ENCODE results near the gene NCKAP5.

DNA sequence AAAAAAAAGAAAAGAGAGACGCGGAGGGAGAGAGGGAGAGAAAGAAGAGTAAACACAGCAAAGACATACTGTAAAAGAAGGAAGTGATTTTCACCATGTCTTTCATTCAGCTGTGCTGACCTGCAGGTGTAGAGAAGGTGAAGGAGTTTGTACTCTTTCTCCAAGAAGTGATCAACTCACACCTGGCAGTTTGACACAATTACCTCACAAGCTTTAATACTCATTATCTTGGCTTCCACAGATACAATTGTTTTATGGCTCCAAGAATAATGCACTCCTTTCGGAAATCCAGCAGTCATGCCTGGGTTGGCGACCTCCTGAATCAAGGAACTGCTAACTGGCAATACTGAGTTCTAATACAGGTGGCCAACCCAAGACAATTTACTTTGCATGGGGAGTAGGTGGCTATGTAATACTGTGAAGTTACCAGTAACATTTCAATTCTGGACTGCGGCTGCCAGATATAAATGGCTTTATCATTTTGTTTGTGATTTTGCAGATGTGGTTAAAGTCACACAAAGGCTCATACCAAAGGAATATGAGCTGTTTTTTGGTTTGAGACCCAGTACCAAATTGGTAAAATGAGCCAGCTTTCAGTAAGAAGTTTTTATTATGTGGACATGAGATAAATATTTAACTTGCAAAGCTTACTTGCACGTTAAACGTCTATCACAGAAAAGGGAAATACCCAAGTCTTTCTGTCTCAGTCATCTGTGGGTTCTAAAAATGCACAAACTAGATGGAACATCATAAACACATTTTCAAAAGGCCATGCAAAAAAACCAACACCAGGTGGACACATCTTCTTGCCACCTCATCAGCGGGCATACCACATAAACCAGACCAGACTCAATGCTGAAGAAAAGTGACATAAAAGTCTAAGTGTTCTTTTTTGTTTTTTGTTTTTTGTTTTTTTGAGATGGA, 69.3 kb downstream of the NCKAP5 start:
- TF ChIP-seq ZNF274 (IDR thresholded peaks at IDR 0.05; ENCODE audit: low read depth, low read length) (no peak), YY1 (IDR thresholded peaks at IDR 0.05; ENCODE audit: insufficient read depth, insufficient read length) (no peak)

All from NT2/D1 (cell line).